HG02798 (cell line): Measurements from ENCODE around the gene CFAP46.

Experiments
- ATAC-seq: cut with Tn5 transposase; IDR thresholded peaks from one replicate; pipeline ENCODE4 v1.9.1; 2021; ENCODE audit warnings: mild to moderate bottlenecking; ENCODE audit not compliant: unreplicated experiment, poor library complexity

CFAP46 gene

GRCh38 chr10:132942101-132943057, at the start of gene CFAP46:
CFAP46 (minus strand) TSS chr10:132942570; CDS start chr10:132942484, 86 bp downstream.
- ATAC-seq = no peak

- ATAC-seq = no peak
These were observed 49.5 kb upstream of the CFAP46 start for GRCh38 chr10:132991706-132992432.

- ATAC-seq = no peak
These were observed 48.5 kb upstream of the CFAP46 start for GRCh38 chr10:132990684-132991545.

GRCh38 chr10:132989476-132990415, 47.4 kb upstream of the CFAP46 start:
- ATAC-seq = no peak

GRCh38 chr10:132988988-132989387, 46.6 kb upstream of the CFAP46 start:
- no peak for ATAC-seq

GRCh38 chr10:132987671-132988571, 45.6 kb upstream of the CFAP46 start:
- no peak for ATAC-seq

- no peak for ATAC-seq
These were observed 44.6 kb upstream of the CFAP46 start for GRCh38 chr10:132986978-132987377.

- ATAC-seq = no peak
These were observed 44.2 kb upstream of the CFAP46 start for GRCh38 chr10:132986576-132986975.

- no peak for ATAC-seq
These were observed 43.7 kb upstream of the CFAP46 start for GRCh38 chr10:132986076-132986475.

GRCh38 chr10:132985546-132985900, 43.2 kb upstream of the CFAP46 start:
- ATAC-seq = no peak

GRCh38 chr10:132984801-132985545, 42.6 kb upstream of the CFAP46 start:
- ATAC-seq = no peak

- no peak for ATAC-seq
These were observed 41.6 kb upstream of the CFAP46 start for GRCh38 chr10:132984008-132984295.

GRCh38 chr10:132983252-132984007, 41.1 kb upstream of the CFAP46 start:
- no peak for ATAC-seq

- no peak for ATAC-seq
These were observed 40.1 kb upstream of the CFAP46 start for GRCh38 chr10:132982301-132982989.

- ATAC-seq = no peak
These were observed 39.4 kb upstream of the CFAP46 start for GRCh38 chr10:132981746-132982145.

GRCh38 chr10:132981173-132981555, 38.8 kb upstream of the CFAP46 start:
- ATAC-seq = no peak
